Adrenal gland (tissue), 5 donors: ENCODE measurements around the gene ISL1.

Experiments
- CTCF ChIP-seq, 6 experiments: fragments of 450-650 bp in 4 of 6; fragments of 200-600 bp in 2 of 6; sonication (generic) in 1 of 6; IDR thresholded peaks; 1 replicate in 5 of 6; 2 replicates in 1 of 6; pipeline versions ENCODE4 v1.5.1 to v1.8.0; 2016 to 2021; ENCODE audit warnings: antibody characterized with exemption in 6 of 6, mild to moderate bottlenecking in 2 of 6, moderate library complexity in 1 of 6
- POLR2A ChIP-seq, 2 donors: fragments of 450-650 bp; IDR thresholded peaks; one replicate each; pipeline ENCODE4 v1.6.1; 2017; ENCODE audit warnings: antibody characterized with exemption in 2 of 2, mild to moderate bottlenecking in 2 of 2, moderate library complexity in 1 of 2
- donor health status: DM: no; HTN: no; CAD: no.

GRCh38 chr5:51394609-51395008 lies 11.4 kb downstream of the ISL1 start:
- no peak for TF ChIP-seq CTCF (IDR thresholded peaks at IDR 0.05)
- TF ChIP-seq POLR2A (IDR thresholded peaks at IDR 0.05) = no peak
